GM21786 (cell line): Measurements from ENCODE around the gene TMEM87A.
A peak's percentile ranks its signal among the peaks of the same experiment; 100 is the strongest.

Source experiments
- ATAC-seq: cut with Tn5 transposase; IDR thresholded peaks from one replicate; pipeline ENCODE4 v1.9.1; 2021; ENCODE audit not compliant: unreplicated experiment

TMEM87A gene

GRCh38 chr15:42207674-42208579, 65.3 kb downstream of the TMEM87A start, which contains the start of gene VPS39:
VPS39 (minus strand) TSS chr15:42208304; CDS start chr15:42208153, 151 bp downstream.
- ATAC-seq, result peak; percentile 93

GRCh38 chr15:42206406-42206805, 66.8 kb downstream of the TMEM87A start:
- ATAC-seq, result no peak

GRCh38 chr15:42203891-42204290, 69.3 kb downstream of the TMEM87A start:
- ATAC-seq, result no peak

GRCh38 chr15:42202653-42203052, 70.6 kb downstream of the TMEM87A start:
- ATAC-seq, result no peak

- ATAC-seq, result no peak
Observed at GRCh38 chr15:42201801-42202200, 71.4 kb downstream of the TMEM87A start.

- ATAC-seq, result no peak
Observed at GRCh38 chr15:42199126-42199525, 74.1 kb downstream of the TMEM87A start.

- no peak for ATAC-seq
Observed at GRCh38 chr15:42198516-42198915, 74.7 kb downstream of the TMEM87A start.

GRCh38 chr15:42194513-42194912, 78.7 kb downstream of the TMEM87A start:
- ATAC-seq, result no peak

- no peak for ATAC-seq
Observed at GRCh38 chr15:42193383-42193782, 79.8 kb downstream of the TMEM87A start.

- ATAC-seq, result no peak
Observed at GRCh38 chr15:42191610-42192346, 81.5 kb downstream of the TMEM87A start.

GRCh38 chr15:42190370-42190769, 82.9 kb downstream of the TMEM87A start:
- ATAC-seq, result no peak

GRCh38 chr15:42185801-42186200, 87.4 kb downstream of the TMEM87A start:
- no peak for ATAC-seq

GRCh38 chr15:42184736-42185135, 88.5 kb downstream of the TMEM87A start:
- ATAC-seq, result no peak

- ATAC-seq, result no peak
Observed at GRCh38 chr15:42184296-42184695, 88.9 kb downstream of the TMEM87A start.

- no peak for ATAC-seq
Observed at GRCh38 chr15:42182961-42183360, 90.3 kb downstream of the TMEM87A start.

GRCh38 chr15:42182328-42182886, 90.8 kb downstream of the TMEM87A start:
- ATAC-seq, result no peak

GRCh38 chr15:42178056-42178455, 95.2 kb downstream of the TMEM87A start:
- no peak for ATAC-seq

- no peak for ATAC-seq
Observed at GRCh38 chr15:42175671-42176070, 97.6 kb downstream of the TMEM87A start.

GRCh38 chr15:42172475-42172874, 100.8 kb downstream of the TMEM87A start:
- ATAC-seq, result no peak

GRCh38 chr15:42171795-42172194, 101.4 kb downstream of the TMEM87A start:
- no peak for ATAC-seq

- ATAC-seq, result no peak
Observed at GRCh38 chr15:42171122-42171521, 102.1 kb downstream of the TMEM87A start.
